ENCODE measurements around the gene RNF2.

- TF ChIP-seq TEF (CRISPR knock-in tag; IDR thresholded peaks at IDR 0.05), result no peak
- TF ChIP-seq ZFYVE20 (CRISPR knock-in tag; IDR thresholded peaks at IDR 0.05; ENCODE audit: borderline replicate concordance, low read depth), result no peak
- TF ChIP-seq KLF16 (CRISPR knock-in tag; IDR thresholded peaks at IDR 0.05), result no peak
- TF ChIP-seq POLR2AphosphoS5 (IDR thresholded peaks at IDR 0.05; ENCODE audit: low read depth, low read length), result no peak
- TF ChIP-seq ZFX (CRISPR knock-in tag; IDR thresholded peaks at IDR 0.05; ENCODE audit: low read depth), result no peak
- TF ChIP-seq MXD1 (CRISPR knock-in tag; IDR thresholded peaks at IDR 0.05), result no peak
- no peak for TF ChIP-seq SRF (IDR thresholded peaks at IDR 0.05; ENCODE audit: low read depth, low read length)
- no peak for TF ChIP-seq ZNF572 (CRISPR knock-in tag; IDR thresholded peaks at IDR 0.05)
- no peak for TF ChIP-seq ZNF766 (CRISPR knock-in tag; IDR thresholded peaks at IDR 0.05; ENCODE audit: borderline replicate concordance)
- no peak for TF ChIP-seq HDAC6 (IDR thresholded peaks at IDR 0.05; ENCODE audit: low read depth, low read length)
- TF ChIP-seq CTCF (CRISPR knock-in tag; IDR thresholded peaks at IDR 0.05), result no peak
Observed at GRCh38 chr1:185080422-185080821, 35.1 kb downstream of the RNF2 start.

Data from HepG2 (cell line).